ENCODE data around the gene NAPB. TPM values are rescaled to one million over a fixed set of nuclear protein-coding genes. Genes with fewer than 3 reads are reported as not detected.
A peak's percentile ranks its signal among the peaks of the same experiment; 100 is the strongest.

The NAPB gene
- total RNA-seq, 1 donor from 2014 or later = 7.5 TPM

DNA sequence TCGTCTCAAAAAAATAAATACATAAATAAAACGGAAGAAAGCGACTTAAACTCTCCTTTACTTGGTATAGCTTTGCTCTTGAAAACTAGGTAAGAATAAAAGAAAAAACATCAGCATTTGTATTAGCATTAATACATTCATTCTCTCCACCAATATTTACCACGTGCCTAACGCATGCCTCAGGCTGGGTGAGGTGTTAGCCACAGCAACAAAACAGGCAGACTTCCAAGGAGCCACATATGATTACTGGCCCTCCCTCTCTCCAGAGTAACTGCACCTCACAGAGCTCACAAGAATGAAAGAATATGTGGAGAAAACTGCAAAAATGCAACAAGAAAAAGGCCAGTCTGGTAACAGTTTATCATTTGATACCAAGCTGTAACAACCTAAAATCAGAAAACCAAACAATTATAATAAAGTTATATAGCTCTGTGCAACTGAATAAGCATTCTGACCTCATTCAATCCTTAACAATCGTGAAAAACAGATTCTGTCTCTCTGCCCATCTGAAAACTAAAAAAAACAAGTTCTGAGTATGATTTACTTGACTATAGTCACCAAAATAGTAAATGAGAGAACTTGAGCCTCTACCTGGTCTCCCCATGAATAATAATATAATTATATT, 5.2 kb downstream of the NAPB start:
- no peak for TF ChIP-seq CTCF (IDR thresholded peaks at IDR 0.05)
- no peak for DNase-seq (ENCODE audit: low spot score)
- peaks cover 49% of the 10 kb centered on the region for H3K4me1 Mint-ChIP-seq (ENCODE audit: low read depth)
- H3K36me3 Mint-ChIP-seq (ENCODE audit: low read depth) = no peaks in the 10 kb centered on the region
- H3K27ac Mint-ChIP-seq (ENCODE audit: unreplicated experiment) = peak overlapping the region; percentile 66
- no peaks in the 10 kb centered on the region for H3K27me3 Mint-ChIP-seq (ENCODE audit: low read depth)
- no peak overlapping the region for H3K4me3 Mint-ChIP-seq (ENCODE audit: unreplicated experiment)
- H3K9me3 Mint-ChIP-seq (ENCODE audit: low read depth) = no peaks in the 10 kb centered on the region

GRCh38 chr20:23415555-23415954, 5.7 kb downstream of the NAPB start:
- Mint-ChIP-seq H3K9me3 (ENCODE audit: low read depth) (no peaks in the 10 kb centered on the region), H3K4me1 (ENCODE audit: low read depth) (peaks cover 55% of the 10 kb centered on the region), H3K27me3 (ENCODE audit: low read depth) (no peaks in the 10 kb centered on the region), H3K4me3 (ENCODE audit: unreplicated experiment) (no peak overlapping the region), H3K36me3 (ENCODE audit: low read depth) (no peaks in the 10 kb centered on the region), H3K27ac (ENCODE audit: unreplicated experiment) (peak overlapping the region; percentile 66)
- no peak for TF ChIP-seq CTCF (IDR thresholded peaks at IDR 0.05)
- no peak for DNase-seq (ENCODE audit: low spot score)

GRCh38 chr20:23414526-23415188, 6.6 kb downstream of the NAPB start:
- Mint-ChIP-seq H3K36me3 (ENCODE audit: low read depth) (no peaks in the 10 kb centered on the region), H3K27ac (ENCODE audit: unreplicated experiment) (no peak overlapping the region), H3K27me3 (ENCODE audit: low read depth) (no peaks in the 10 kb centered on the region), H3K9me3 (ENCODE audit: low read depth) (no peaks in the 10 kb centered on the region), H3K4me1 (ENCODE audit: low read depth) (peaks cover 57% of the 10 kb centered on the region), H3K4me3 (ENCODE audit: unreplicated experiment) (no peak overlapping the region)
- no peak for TF ChIP-seq CTCF (IDR thresholded peaks at IDR 0.05)
- no peak for DNase-seq (ENCODE audit: low spot score)

DNA sequence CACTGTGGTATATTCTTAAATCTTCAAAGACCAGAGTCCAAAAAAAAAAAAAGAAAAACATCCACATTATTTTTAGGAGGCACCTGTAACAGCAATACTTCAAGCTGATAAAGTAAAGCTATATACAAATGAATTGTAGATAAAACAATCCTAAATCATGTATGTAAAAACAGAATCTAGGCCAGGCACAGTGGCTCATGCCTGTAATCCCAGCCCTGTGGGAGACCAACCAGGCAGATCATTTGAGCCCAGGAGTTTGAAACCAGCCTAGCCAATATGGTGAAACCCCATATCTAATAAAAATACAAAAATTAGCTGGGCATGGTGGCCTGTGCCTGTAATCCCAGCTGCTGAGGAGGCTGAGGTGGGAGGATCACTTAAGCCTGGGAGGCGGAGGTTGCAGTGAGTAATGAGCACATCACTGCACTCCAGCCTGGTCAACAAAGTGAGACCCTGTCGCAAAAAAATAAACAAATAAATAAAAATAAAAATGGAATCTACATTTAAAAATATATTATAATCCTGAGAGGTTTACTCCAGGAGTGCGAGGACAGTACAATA, 7.3 kb downstream of the NAPB start:
- no peaks in the 10 kb centered on the region for H3K27me3 Mint-ChIP-seq (ENCODE audit: low read depth)
- H3K4me3 Mint-ChIP-seq (ENCODE audit: unreplicated experiment) = no peak overlapping the region
- no peaks in the 10 kb centered on the region for H3K36me3 Mint-ChIP-seq (ENCODE audit: low read depth)
- no peak for DNase-seq (ENCODE audit: low spot score)
- no peaks in the 10 kb centered on the region for H3K9me3 Mint-ChIP-seq (ENCODE audit: low read depth)
- peaks cover 50% of the 10 kb centered on the region for H3K4me1 Mint-ChIP-seq (ENCODE audit: low read depth)
- no peak overlapping the region for H3K27ac Mint-ChIP-seq (ENCODE audit: unreplicated experiment)
- no peak for TF ChIP-seq CTCF (IDR thresholded peaks at IDR 0.05)

DNA sequence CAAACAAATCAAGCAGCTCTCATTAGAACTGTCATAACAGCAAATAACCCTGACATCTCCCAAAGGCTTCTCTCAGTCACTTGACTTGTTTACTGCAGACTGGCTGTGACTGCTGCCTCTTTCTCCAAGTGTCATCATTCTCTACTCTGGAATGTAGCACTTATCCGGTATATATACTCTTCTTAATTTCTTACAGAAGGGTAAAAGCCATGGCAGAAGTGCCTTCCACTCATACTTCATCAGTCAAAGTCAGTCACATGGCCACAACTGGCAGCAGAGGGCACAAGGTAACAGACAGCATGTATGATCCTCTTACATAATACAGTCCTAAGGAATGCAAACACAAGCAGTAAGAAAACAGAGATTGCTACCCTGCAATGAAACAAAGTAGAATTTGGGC, 9.3 kb downstream of the NAPB start:
- DNase-seq (ENCODE audit: low spot score) = no peak
- Mint-ChIP-seq H3K4me3 (ENCODE audit: unreplicated experiment) (no peak overlapping the region), H3K27me3 (ENCODE audit: low read depth) (no peaks in the 10 kb centered on the region), H3K27ac (ENCODE audit: unreplicated experiment) (peak overlapping the region; percentile 96), H3K36me3 (ENCODE audit: low read depth) (no peaks in the 10 kb centered on the region), H3K9me3 (ENCODE audit: low read depth) (no peaks in the 10 kb centered on the region), H3K4me1 (ENCODE audit: low read depth) (peaks cover 53% of the 10 kb centered on the region)
- TF ChIP-seq CTCF (IDR thresholded peaks at IDR 0.05) = no peak

Data from chondrocyte (in vitro differentiated cells).